Activated naive CD4-positive, alpha-beta T cell treated with anti-CD3 and anti-CD28 coated beads for 36 hours (primary cell): Measurements from ENCODE around the gene ATF6B. TPM values are rescaled to one million over a fixed set of nuclear protein-coding genes. Genes with fewer than 3 reads are reported as not detected.

Experiments
- CTCF ChIA-PET: fragments of 350-600 bp; sonication (Branson Sonifier 250); formaldehyde crosslinking; loops from one replicate; lab custom pipeline; 2021; ENCODE audit warnings: antibody characterized with exemption; lab: Charles Lee
- DNase-seq: peaks from one replicate; pipeline ENCODE4 v3.0.0-alpha.2; 2020
- H3K27ac Mint-ChIP-seq: one replicate; pipeline ENCODE4 v1.8.0; 2021; ENCODE audit warnings: mild to moderate bottlenecking, mixed read lengths
- H3K27me3 Mint-ChIP-seq: one replicate; pipeline ENCODE4 v1.8.0; 2021; ENCODE audit warnings: low read depth, mixed read lengths
- H3K36me3 Mint-ChIP-seq: one replicate; pipeline ENCODE4 v1.8.0; 2021; ENCODE audit warnings: low read depth, mixed read lengths
- H3K4me1 Mint-ChIP-seq: one replicate; pipeline ENCODE4 v1.8.0; 2021; ENCODE audit warnings: low read depth, mixed read lengths
- H3K4me3 Mint-ChIP-seq: one replicate; pipeline ENCODE4 v1.8.0; 2021; ENCODE audit warnings: mild to moderate bottlenecking, moderate library complexity, mixed read lengths
- H3K9me3 Mint-ChIP-seq: one replicate; pipeline ENCODE4 v1.8.0; 2021; ENCODE audit warnings: mixed read lengths
- intact Hi-C: fragments of 100-400 bp; cut with micrococcal nuclease; formaldehyde crosslinking; loops from one replicate; pipeline ENCODE4 v1.15.1; 2023
- total RNA-seq, 2 experiments: library from RNA; stranded (reverse); gene quantifications; one replicate each; pipeline ENCODE4 v1.2.3, GENCODE V29; 2021

The ATF6B gene
- total RNA-seq, 2 experiments from 2014 or later = 68.2 to 69.4 TPM

- Mint-ChIP-seq H3K4me3 (no peak overlapping the region), H3K27me3 (peaks cover 29% of the 10 kb centered on the region), H3K27ac (no peak overlapping the region), H3K9me3 (no peaks in the 10 kb centered on the region), H3K4me1 (peaks cover 6% of the 10 kb centered on the region), H3K36me3 (no peaks in the 10 kb centered on the region)
- DNase-seq = no peak
- CTCF ChIA-PET = interaction anchor here (0.6 to 1.9 kb wide), 5 partner anchors 9 to 45 kb away, joined by 3 to 10 read pairs (median 3); no protein-coding TSS in a partner anchor
- intact Hi-C loops = no loop called here
Observed at GRCh38 chr6:32092760-32093497, 35.1 kb downstream of the ATF6B start.

- Mint-ChIP-seq H3K9me3 (no peaks in the 10 kb centered on the region), H3K4me3 (no peak overlapping the region), H3K4me1 (peaks cover 8% of the 10 kb centered on the region), H3K36me3 (no peaks in the 10 kb centered on the region), H3K27me3 (peaks cover 19% of the 10 kb centered on the region), H3K27ac (no peak overlapping the region)
- DNase-seq = no peak
- intact Hi-C loops = no loop called here
- CTCF ChIA-PET = interaction anchor here (0.7 to 2.1 kb wide), 3 partner anchors 14 to 30 kb away, joined by 3 to 4 read pairs (median 3); no protein-coding TSS in a partner anchor
Observed at GRCh38 chr6:32089082-32089828, 38.8 kb downstream of the ATF6B start.

- Mint-ChIP-seq H3K36me3 (no peaks in the 10 kb centered on the region), H3K27me3 (peaks cover 22% of the 10 kb centered on the region), H3K27ac (no peak overlapping the region), H3K4me1 (peaks cover 8% of the 10 kb centered on the region), H3K4me3 (no peak overlapping the region), H3K9me3 (no peaks in the 10 kb centered on the region)
- CTCF ChIA-PET = interaction anchor here (1.3 to 2.1 kb wide), 2 partner anchors 29 to 30 kb away, joined by 3 to 4 read pairs; no protein-coding TSS in a partner anchor
- no peak for DNase-seq
- intact Hi-C loops = no loop called here
Observed at GRCh38 chr6:32088487-32089049, 39.5 kb downstream of the ATF6B start.

DNA sequence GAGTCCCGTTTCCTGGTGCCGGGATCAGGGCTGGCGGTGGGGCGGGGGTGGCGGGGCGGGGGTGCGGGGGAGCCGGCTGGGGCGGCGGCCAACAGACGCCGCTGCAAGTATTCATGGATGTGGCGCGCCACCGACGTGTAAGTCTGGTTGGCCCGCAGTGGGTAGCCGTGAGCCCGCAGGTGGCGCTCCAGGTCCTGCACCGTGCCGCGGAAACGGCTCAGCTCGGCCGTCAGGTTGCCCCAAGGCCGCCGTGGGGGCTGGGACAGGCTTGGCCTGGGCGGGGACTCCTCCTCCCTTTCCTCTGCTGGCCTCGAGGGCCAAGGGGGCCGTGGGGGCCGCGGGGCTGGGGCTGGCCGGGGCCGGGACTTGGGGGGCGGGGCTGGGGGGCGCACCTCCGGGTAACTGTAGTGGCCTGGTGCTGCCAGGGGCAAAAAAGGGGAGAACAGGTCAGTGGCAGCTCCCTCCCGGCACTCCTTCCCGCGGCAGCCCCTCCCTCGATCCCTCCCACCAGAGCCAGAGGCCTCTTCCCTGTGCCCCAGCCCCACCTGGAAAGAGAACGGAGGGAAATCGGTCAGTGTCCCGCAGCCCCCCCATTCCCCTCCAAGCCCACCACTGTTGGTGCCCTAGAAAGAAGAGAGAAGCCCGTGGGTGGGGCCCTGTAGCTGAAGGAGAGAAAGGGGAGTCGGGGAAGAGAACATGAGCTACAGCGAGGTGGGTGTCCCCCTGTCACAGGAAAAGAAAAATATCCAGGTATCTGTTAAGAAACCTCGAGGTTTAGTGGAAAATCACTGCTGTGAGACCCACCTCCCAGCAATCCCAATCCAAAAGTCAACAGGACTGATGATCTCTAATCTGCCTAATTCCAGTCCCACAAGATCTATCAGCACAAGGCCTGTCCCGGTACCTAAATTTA, 40.2 kb downstream of the ATF6B start:
- Mint-ChIP-seq H3K9me3 (no peaks in the 10 kb centered on the region), H3K27me3 (peaks cover 17% of the 10 kb centered on the region), H3K27ac (no peak overlapping the region), H3K4me3 (no peak overlapping the region), H3K36me3 (no peaks in the 10 kb centered on the region), H3K4me1 (peaks cover 8% of the 10 kb centered on the region)
- DNase-seq = peak; percentile 89
- intact Hi-C loops = loop anchor here (1.0 kb wide), 1 partner anchor 66 kb away; the partner anchor contains the start of gene PPT2
- CTCF ChIA-PET = interaction anchor here (0.6 to 2.1 kb wide), 3 partner anchors 30 to 212 kb away, joined by 3 to 4 read pairs (median 3); no protein-coding TSS in a partner anchor

DNA sequence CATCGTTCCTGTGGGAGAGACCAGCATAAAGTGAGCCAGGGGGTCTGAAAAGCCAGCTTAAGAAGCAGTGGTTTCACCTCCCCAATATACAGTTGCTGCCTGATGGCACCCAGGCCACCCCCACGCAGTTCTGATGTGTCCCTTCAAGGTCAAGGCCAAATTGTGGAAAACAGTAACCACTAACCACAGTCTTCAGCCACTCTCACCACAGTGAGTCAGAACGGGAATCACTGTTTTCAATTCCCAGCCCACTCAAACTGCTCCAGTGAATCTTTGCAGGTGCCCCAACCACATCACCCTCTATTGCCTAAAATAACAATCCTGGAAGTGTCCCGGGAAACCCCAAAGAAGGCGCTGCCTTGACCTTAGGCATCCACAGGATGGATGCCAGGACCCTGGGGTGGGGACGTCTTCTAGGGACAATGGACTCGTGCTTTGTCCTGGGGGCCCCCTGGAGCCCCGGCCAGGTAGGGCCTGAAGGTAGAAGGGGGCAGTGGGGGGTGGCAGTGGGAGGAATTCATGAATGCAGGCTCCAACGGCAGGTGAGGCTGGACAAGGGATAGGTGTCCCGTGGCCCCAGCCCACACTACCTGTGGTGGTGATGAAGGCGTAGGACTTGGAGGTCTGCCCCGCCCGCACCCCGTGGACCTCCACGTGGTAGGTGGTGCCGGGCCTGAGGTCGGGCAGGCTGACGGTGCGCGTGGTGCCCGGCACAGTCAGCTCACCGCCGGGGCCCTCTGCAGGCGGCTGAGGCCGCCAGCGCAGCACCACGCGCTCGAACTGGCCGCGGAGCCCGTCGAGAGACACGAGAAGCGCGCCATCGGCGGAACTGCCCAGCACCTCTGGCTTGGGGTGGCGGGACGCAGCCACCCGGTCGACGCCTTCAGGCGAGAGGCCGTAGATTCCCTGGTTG, 41.1 kb downstream of the ATF6B start:
- H3K4me3 Mint-ChIP-seq = no peak overlapping the region
- peak; percentile 29 for DNase-seq
- peaks cover 8% of the 10 kb centered on the region for H3K4me1 Mint-ChIP-seq
- intact Hi-C loops = loop anchor here (1.0 kb wide), 1 partner anchor 67 kb away; the partner anchor contains the start of gene PPT2
- H3K36me3 Mint-ChIP-seq = no peaks in the 10 kb centered on the region
- CTCF ChIA-PET = interaction anchor here (0.6 to 2.1 kb wide), 2 partner anchors 30 to 211 kb away, joined by 3 to 4 read pairs; no protein-coding TSS in a partner anchor
- H3K9me3 Mint-ChIP-seq = no peaks in the 10 kb centered on the region
- H3K27me3 Mint-ChIP-seq = peaks cover 17% of the 10 kb centered on the region
- no peak overlapping the region for H3K27ac Mint-ChIP-seq

- CTCF ChIA-PET = interaction anchor here (0.7 kb wide), 1 partner anchor 112 kb away, joined by 3 read pairs; no protein-coding TSS in a partner anchor
- DNase-seq = no peak
- Mint-ChIP-seq H3K4me1 (peaks cover 8% of the 10 kb centered on the region), H3K27me3 (peaks cover 17% of the 10 kb centered on the region), H3K9me3 (no peaks in the 10 kb centered on the region), H3K27ac (no peak overlapping the region), H3K4me3 (no peak overlapping the region), H3K36me3 (no peaks in the 10 kb centered on the region)
- intact Hi-C loops = no loop called here
Observed at GRCh38 chr6:32085759-32086459, 42.1 kb downstream of the ATF6B start.

GRCh38 chr6:32084780-32085179, 43.3 kb downstream of the ATF6B start:
- CTCF ChIA-PET = interaction anchor here (1.4 kb wide), 1 partner anchor 10 kb away, joined by 4 read pairs; no protein-coding TSS in a partner anchor
- H3K27me3 Mint-ChIP-seq = peaks cover 17% of the 10 kb centered on the region
- peaks cover 8% of the 10 kb centered on the region for H3K4me1 Mint-ChIP-seq
- no peak overlapping the region for H3K4me3 Mint-ChIP-seq
- no peaks in the 10 kb centered on the region for H3K9me3 Mint-ChIP-seq
- intact Hi-C loops = no loop called here
- H3K36me3 Mint-ChIP-seq = no peaks in the 10 kb centered on the region
- no peak overlapping the region for H3K27ac Mint-ChIP-seq
- no peak for DNase-seq

DNA sequence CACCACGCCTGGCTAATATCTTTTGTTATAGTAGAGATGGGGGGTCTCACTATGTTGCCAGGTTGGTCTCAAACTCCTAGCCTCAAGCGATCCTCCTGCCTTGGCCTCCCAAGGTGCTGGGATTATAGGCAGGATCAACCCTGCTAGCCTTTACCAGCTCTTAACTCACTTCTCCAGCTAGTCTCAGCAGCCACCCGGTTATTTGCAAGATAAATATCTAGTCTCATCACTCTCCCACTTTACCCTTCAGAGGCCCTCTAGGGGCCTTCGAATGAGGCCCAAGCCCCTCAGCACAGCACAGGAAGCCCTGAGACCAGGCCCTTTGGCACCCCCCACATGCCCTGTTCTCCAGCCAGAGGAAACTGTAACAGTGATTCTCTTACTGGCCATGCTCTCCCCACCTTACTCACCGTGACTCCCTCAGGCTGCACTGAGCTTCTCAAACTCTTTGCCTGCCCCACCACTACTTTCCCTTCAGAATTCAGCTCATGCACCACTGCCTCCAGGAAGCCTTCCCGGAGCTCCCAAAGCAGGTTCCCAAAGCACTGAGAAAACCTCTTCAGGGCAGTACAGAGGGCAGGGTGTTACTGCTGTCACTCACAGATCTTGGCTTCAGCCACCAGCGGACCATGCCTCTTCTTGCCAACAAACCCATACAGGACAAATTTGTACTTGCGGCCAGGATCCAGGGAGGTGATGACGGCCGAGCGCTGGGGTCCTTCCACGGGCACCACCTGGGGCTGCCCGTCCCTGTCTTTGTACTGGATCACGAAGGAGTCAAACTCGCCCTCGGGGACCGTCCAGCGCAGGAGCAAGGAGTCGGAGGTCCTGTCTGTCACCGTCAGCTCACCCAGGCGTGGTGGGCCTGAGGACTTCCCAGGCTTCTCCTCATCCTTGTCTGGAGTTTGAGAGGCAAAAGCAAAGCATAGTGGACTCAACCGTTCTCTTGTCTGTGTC, 44.0 kb downstream of the ATF6B start:
- Mint-ChIP-seq H3K27me3 (peaks cover 17% of the 10 kb centered on the region), H3K4me1 (peaks cover 8% of the 10 kb centered on the region), H3K4me3 (no peak overlapping the region), H3K36me3 (no peaks in the 10 kb centered on the region), H3K9me3 (no peaks in the 10 kb centered on the region), H3K27ac (no peak overlapping the region)
- CTCF ChIA-PET = interaction anchor here (0.6 to 1.4 kb wide), 3 partner anchors 9 to 1231 kb away, joined by 3 to 5 read pairs (median 4); no protein-coding TSS in a partner anchor
- intact Hi-C loops = no loop called here
- no peak for DNase-seq

DNA sequence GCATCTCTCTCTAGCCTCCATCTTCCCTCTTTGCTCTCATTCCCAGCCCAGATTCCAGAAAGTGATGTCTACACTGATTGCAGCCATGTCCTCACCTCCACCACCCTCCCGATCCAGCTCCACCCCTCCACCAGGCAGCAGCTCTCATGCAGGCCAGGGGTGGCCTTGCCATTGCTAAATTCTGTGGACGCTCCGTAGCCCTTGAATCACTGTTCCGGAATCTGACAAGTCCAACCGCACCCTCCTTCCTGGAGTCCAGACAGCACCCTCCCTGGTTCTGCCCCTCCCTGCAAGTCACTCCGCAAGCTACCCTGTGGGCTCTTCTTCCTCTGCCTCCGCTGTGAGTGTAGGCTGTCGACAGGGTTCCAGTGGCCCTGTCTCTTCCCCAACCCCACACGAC, 45.1 kb downstream of the ATF6B start:
- CTCF ChIA-PET = interaction anchor here (0.6 kb wide), 2 partner anchors 522 to 1230 kb away, joined by 3 to 5 read pairs; no protein-coding TSS in a partner anchor
- intact Hi-C loops = no loop called here
- DNase-seq = no peak
- Mint-ChIP-seq H3K4me3 (no peak overlapping the region), H3K9me3 (no peaks in the 10 kb centered on the region), H3K36me3 (no peaks in the 10 kb centered on the region), H3K4me1 (peaks cover 8% of the 10 kb centered on the region), H3K27ac (no peak overlapping the region), H3K27me3 (peaks cover 17% of the 10 kb centered on the region)
